WTC11 (cell line): ENCODE data around the gene LRRC31. TPM values are rescaled to one million over a fixed set of nuclear protein-coding genes. Genes with fewer than 3 reads are reported as not detected.

Experiments
- ATAC-seq: fragments of 200-7000 bp; cut with Tn5 transposase; 2 replicates; pipeline ENCODE4 v1.10.0; 2021; ENCODE audit warnings: mild to moderate bottlenecking, moderate library complexity
- CTCF ChIA-PET: fragments of 300-600 bp; sonication (Branson Sonifier 250); formaldehyde crosslinking; loops from one replicate; lab custom pipeline; 2021; ENCODE audit warnings: antibody characterized with exemption; lab: Charles Lee
- POLR2A ChIA-PET: fragments of 350-600 bp; sonication (Branson Sonifier 250); formaldehyde crosslinking; loops from one replicate; lab custom pipeline; 2021; ENCODE audit warnings: antibody characterized with exemption; lab: Charles Lee
- DNase-seq: peaks from one replicate; pipeline ENCODE4 v3.0.0; 2021; ENCODE audit warnings: low spot score
- H3K27ac Mint-ChIP-seq: 2 replicates; pipeline ENCODE4 v1.8.0; 2021; ENCODE audit warnings: mixed read lengths
- H3K27me3 Mint-ChIP-seq: 2 replicates; pipeline ENCODE4 v1.8.0; 2021; ENCODE audit warnings: low read depth, mild to moderate bottlenecking, moderate library complexity, mixed read lengths
- H3K36me3 Mint-ChIP-seq: 2 replicates; pipeline ENCODE4 v1.8.0; 2021; ENCODE audit warnings: mixed read lengths
- H3K4me1 Mint-ChIP-seq: 2 replicates; pipeline ENCODE4 v1.8.0; 2022; ENCODE audit warnings: mixed read lengths
- H3K4me3 Mint-ChIP-seq: 2 replicates; pipeline ENCODE4 v1.8.0; 2021; ENCODE audit warnings: mild to moderate bottlenecking, moderate library complexity, mixed read lengths
- H3K9me3 Mint-ChIP-seq: 2 replicates; pipeline ENCODE4 v1.8.0; 2021; ENCODE audit warnings: mixed read lengths
- CREM ChIP-seq: sonication (generic); formaldehyde crosslinking; IDR thresholded peaks from 2 replicates; pipeline ENCODE4 v1.8.1; 2022; ENCODE audit warnings: mild to moderate bottlenecking, missing genetic modification reagents, moderate library complexity
- CTCF ChIP-seq: fragments of 200-600 bp; IDR thresholded peaks from 2 replicates; pipeline ENCODE4 v1.8.0; 2022; ENCODE audit warnings: antibody characterized with exemption
- ESRRA ChIP-seq: sonication (generic); formaldehyde crosslinking; IDR thresholded peaks from 2 replicates; pipeline ENCODE4 v1.8.1; 2022; ENCODE audit warnings: mild to moderate bottlenecking, missing genetic modification reagents, borderline replicate concordance
- FOXP4 ChIP-seq: sonication (generic); formaldehyde crosslinking; IDR thresholded peaks from 2 replicates; pipeline ENCODE4 v1.8.0; 2022; ENCODE audit warnings: mild to moderate bottlenecking, missing genetic modification reagents
- GRHL2 ChIP-seq: fragments of 250-450 bp; sonication (Bioruptor Pico); IDR thresholded peaks from 2 replicates; pipeline ENCODE4 v1.8.0; 2022; ENCODE audit warnings: mild to moderate bottlenecking, moderate library complexity; ENCODE audit not compliant: insufficient replicate concordance, severe bottlenecking
- MAX ChIP-seq: sonication (generic); formaldehyde crosslinking; IDR thresholded peaks from 2 replicates; pipeline ENCODE4 v1.8.0; 2022; ENCODE audit warnings: mild to moderate bottlenecking, missing genetic modification reagents
- NFATC4 ChIP-seq: fragments of 250-450 bp; sonication (Bioruptor Pico); IDR thresholded peaks from 2 replicates; pipeline ENCODE4 v1.9.0; 2021; ENCODE audit warnings: mild to moderate bottlenecking
- RORB ChIP-seq: fragments of 250-450 bp; sonication (Bioruptor Pico); IDR thresholded peaks from 2 replicates; pipeline ENCODE4 v1.9.0; 2021; ENCODE audit warnings: mild to moderate bottlenecking
- SMAD3 ChIP-seq: sonication (generic); formaldehyde crosslinking; IDR thresholded peaks from 2 replicates; pipeline ENCODE4 v1.8.0; 2022; ENCODE audit warnings: missing genetic modification reagents, mild to moderate bottlenecking, borderline replicate concordance
- SMAD4 ChIP-seq: sonication (generic); formaldehyde crosslinking; IDR thresholded peaks from 2 replicates; pipeline ENCODE4 v1.8.0; 2022; ENCODE audit warnings: mild to moderate bottlenecking, missing genetic modification reagents
- TCF7 ChIP-seq: sonication (generic); formaldehyde crosslinking; IDR thresholded peaks from 2 replicates; pipeline ENCODE4 v1.8.0; 2022; ENCODE audit warnings: mild to moderate bottlenecking, low read depth, missing genetic modification reagents, moderate library complexity
- USF2 ChIP-seq: sonication (generic); formaldehyde crosslinking; IDR thresholded peaks from 2 replicates; pipeline ENCODE4 v1.8.1; 2023; ENCODE audit warnings: mild to moderate bottlenecking, missing genetic modification reagents, moderate library complexity
- ZBTB21 ChIP-seq: sonication (generic); formaldehyde crosslinking; IDR thresholded peaks from 2 replicates; pipeline ENCODE4 v1.8.1; 2023; ENCODE audit warnings: mild to moderate bottlenecking, missing genetic modification reagents, borderline replicate concordance
- ZNF138 ChIP-seq: sonication (generic); formaldehyde crosslinking; conservative IDR thresholded peaks from 2 replicates; pipeline ENCODE4 v1.8.1; 2022; ENCODE audit warnings: mild to moderate bottlenecking, moderate library complexity, missing genetic modification reagents
- ZNF281 ChIP-seq: sonication (generic); formaldehyde crosslinking; IDR thresholded peaks from 2 replicates; pipeline ENCODE4 v1.8.0; 2023; ENCODE audit warnings: mild to moderate bottlenecking, missing genetic modification reagents
- ZNF396 ChIP-seq: fragments of 250-450 bp; sonication (Bioruptor Pico); IDR thresholded peaks from 2 replicates; pipeline ENCODE4 v1.8.0; 2021; ENCODE audit warnings: mild to moderate bottlenecking, moderate library complexity, borderline replicate concordance
- ZNF423 ChIP-seq: fragments of 250-450 bp; sonication (Bioruptor Pico); IDR thresholded peaks from 2 replicates; pipeline ENCODE4 v2.1.2; 2022; ENCODE audit warnings: mild to moderate bottlenecking, moderate library complexity
- total RNA-seq: library from RNA; stranded (reverse); gene quantifications from 3 replicates; pipeline ENCODE4 v1.2.3, GENCODE V29; 2021

Gene LRRC31
- total RNA-seq, 1 experiment from 2014 or later, result not detected

- no peak for TF ChIP-seq CTCF
- no peak for TF ChIP-seq ZNF396 (CRISPR knock-in tag)
- no peak for TF ChIP-seq SMAD4 (CRISPR knock-in tag)
- no peak for TF ChIP-seq ESRRA (CRISPR knock-in tag)
- no peak for TF ChIP-seq ZNF281 (CRISPR knock-in tag)
- TF ChIP-seq USF2 (CRISPR knock-in tag), result no peak
- TF ChIP-seq RORB (CRISPR knock-in tag), result no peak
- no peak for TF ChIP-seq MAX (CRISPR knock-in tag)
- TF ChIP-seq NFATC4 (CRISPR knock-in tag), result no peak
- TF ChIP-seq ZNF423 (CRISPR knock-in tag), result no peak
- no peak for TF ChIP-seq GRHL2 (CRISPR knock-in tag)
- no peak for TF ChIP-seq TCF7 (CRISPR knock-in tag)
- TF ChIP-seq ZNF138 (CRISPR knock-in tag), result no peak
- TF ChIP-seq ZBTB21 (CRISPR knock-in tag), result no peak
- no peak for TF ChIP-seq SMAD3 (CRISPR knock-in tag)
- Mint-ChIP-seq H3K36me3 (no peaks in the 10 kb centered on the region), H3K27me3 (no peaks in the 10 kb centered on the region), H3K9me3 (no peaks in the 10 kb centered on the region), H3K4me1 (0 out of 2 replicates have a peak, but pooled peaks cover 3% of the 10 kb centered on the region), H3K4me3 (no peak overlapping the region), H3K27ac (no peak overlapping the region)
- ChIA-PET CTCF (interaction anchor here (0.8 to 2.2 kb wide), 2 partner anchors 11 to 237 kb away, joined by 3 to 7 read pairs; no protein-coding TSS in a partner anchor), POLR2A (interaction anchor here (0.6 kb wide), 1 partner anchor 13 kb away, joined by 3 read pairs; the partner anchor contains the start of genes LRRC34 and LRRIQ4)
- ATAC-seq, result no peak
- DNase-seq, result no peak
Observed at GRCh38 chr3:169825316-169825715, 44.4 kb downstream of the LRRC31 start.

GRCh38 chr3:169822983-169823382, 46.8 kb downstream of the LRRC31 start:
- Mint-ChIP-seq H3K9me3 (no peaks in the 10 kb centered on the region), H3K4me1 (0 out of 2 replicates have a peak, but pooled peaks cover 3% of the 10 kb centered on the region), H3K27ac (no peak overlapping the region)
- DNase-seq (no peak), ATAC-seq (no peak)
- CTCF ChIA-PET, result interaction anchor here (0.7 to 2.2 kb wide), 2 partner anchors 9 to 144 kb away, joined by 4 to 7 read pairs; partner anchors contain the start of gene SEC62
- TF ChIP-seq FOXP4 (CRISPR knock-in tag) (no peak), CREM (CRISPR knock-in tag) (no peak)
- TF ChIP-seq, all 79 proteins: peak for 0
- POLR2A ChIA-PET, result no interaction called here
- Mint-ChIP-seq H3K27me3 (0 out of 2 replicates have a peak, but pooled peaks cover 3% of the 10 kb centered on the region), H3K36me3 (no peaks in the 10 kb centered on the region), H3K4me3 (no peak overlapping the region)
